Endothelial cell (in vitro differentiated cells): ENCODE results near the gene POU3F3. TPM values are rescaled to one million over a fixed set of nuclear protein-coding genes. Genes with fewer than 3 reads are reported as not detected.

ENCODE experiments used
- DNase-seq: peaks from one replicate; pipeline ENCODE4 v3.0.0; 2021; ENCODE audit warnings: low spot score
- H3K27ac Mint-ChIP-seq: one replicate; pipeline ENCODE4 v1.8.0; 2021; ENCODE audit warnings: mixed read lengths, inconsistent platforms; ENCODE audit not compliant: unreplicated experiment
- H3K27me3 Mint-ChIP-seq: one replicate; pipeline ENCODE4 v1.8.0; 2021; ENCODE audit warnings: mild to moderate bottlenecking, moderate library complexity, mixed read lengths, inconsistent platforms; ENCODE audit not compliant: unreplicated experiment
- H3K36me3 Mint-ChIP-seq: one replicate; pipeline ENCODE4 v1.8.0; 2021; ENCODE audit warnings: mild to moderate bottlenecking, low read depth, mixed read lengths, inconsistent platforms; ENCODE audit not compliant: unreplicated experiment
- H3K4me1 Mint-ChIP-seq: one replicate; pipeline ENCODE4 v1.8.0; 2021; ENCODE audit warnings: mild to moderate bottlenecking, mixed read lengths, inconsistent platforms; ENCODE audit not compliant: unreplicated experiment
- H3K4me3 Mint-ChIP-seq: one replicate; pipeline ENCODE4 v1.8.0; 2021; ENCODE audit warnings: mild to moderate bottlenecking, mixed read lengths, inconsistent platforms; ENCODE audit not compliant: unreplicated experiment
- H3K9me3 Mint-ChIP-seq: one replicate; pipeline ENCODE4 v1.8.0; 2021; ENCODE audit warnings: mixed read lengths, inconsistent platforms; ENCODE audit not compliant: unreplicated experiment
- CTCF ChIP-seq: fragments of 200-600 bp; sonication (generic); IDR thresholded peaks from one replicate; pipeline ENCODE4 v1.5.0; 2021; ENCODE audit warnings: antibody characterized with exemption; ENCODE audit not compliant: unreplicated experiment
- total RNA-seq: library from RNA; stranded (reverse); fragmentation: NEBNext Ultra II Directional; extraction: Animal tissue kit (Norgen Biotek cat#: 25700); gene quantifications from one replicate; pipeline ENCODE4 v1.2.1, GENCODE V29; 2021; ENCODE audit not compliant: unreplicated experiment

Gene POU3F3
- total RNA-seq, 1 donor from 2014 or later = not detected

GRCh38 chr2:104889960-104890684, 36.2 kb downstream of the POU3F3 start:
- Mint-ChIP-seq H3K4me3 (no peak overlapping the region), H3K27ac (no peak overlapping the region), H3K4me1 (peaks cover 6% of the 10 kb centered on the region), H3K36me3 (no peaks in the 10 kb centered on the region), H3K9me3 (no peaks in the 10 kb centered on the region), H3K27me3 (peaks cover 3% of the 10 kb centered on the region)
- DNase-seq = no peak
- TF ChIP-seq CTCF = no peak

GRCh38 chr2:104890685-104891069, 36.8 kb downstream of the POU3F3 start:
- Mint-ChIP-seq H3K9me3 (no peaks in the 10 kb centered on the region), H3K4me3 (no peak overlapping the region), H3K27me3 (peaks cover 3% of the 10 kb centered on the region), H3K4me1 (peaks cover 6% of the 10 kb centered on the region), H3K36me3 (no peaks in the 10 kb centered on the region), H3K27ac (no peak overlapping the region)
- no peak for TF ChIP-seq CTCF
- DNase-seq = no peak

GRCh38 chr2:104891145-104891544, 37.2 kb downstream of the POU3F3 start:
- Mint-ChIP-seq H3K4me3 (no peak overlapping the region), H3K4me1 (peaks cover 6% of the 10 kb centered on the region), H3K36me3 (no peaks in the 10 kb centered on the region), H3K27me3 (peaks cover 3% of the 10 kb centered on the region), H3K27ac (no peak overlapping the region), H3K9me3 (no peaks in the 10 kb centered on the region)
- TF ChIP-seq CTCF = no peak
- no peak for DNase-seq

GRCh38 chr2:104896446-104896845, 42.5 kb downstream of the POU3F3 start:
- TF ChIP-seq CTCF = no peak
- H3K36me3 Mint-ChIP-seq = no peaks in the 10 kb centered on the region
- no peak overlapping the region for H3K27ac Mint-ChIP-seq
- H3K27me3 Mint-ChIP-seq = peaks cover 2% of the 10 kb centered on the region
- H3K4me1 Mint-ChIP-seq = no peaks in the 10 kb centered on the region
- H3K9me3 Mint-ChIP-seq = no peaks in the 10 kb centered on the region
- H3K4me3 Mint-ChIP-seq = no peak overlapping the region
- DNase-seq = no peak

GRCh38 chr2:104897515-104898184, 43.7 kb downstream of the POU3F3 start:
- Mint-ChIP-seq H3K27me3 (peaks cover 1% of the 10 kb centered on the region), H3K4me3 (no peak overlapping the region), H3K27ac (no peak overlapping the region), H3K4me1 (no peaks in the 10 kb centered on the region), H3K36me3 (no peaks in the 10 kb centered on the region), H3K9me3 (no peaks in the 10 kb centered on the region)
- TF ChIP-seq CTCF = no peak
- DNase-seq = no peak
